ENCODE results near the gene TMCO2.

DNA sequence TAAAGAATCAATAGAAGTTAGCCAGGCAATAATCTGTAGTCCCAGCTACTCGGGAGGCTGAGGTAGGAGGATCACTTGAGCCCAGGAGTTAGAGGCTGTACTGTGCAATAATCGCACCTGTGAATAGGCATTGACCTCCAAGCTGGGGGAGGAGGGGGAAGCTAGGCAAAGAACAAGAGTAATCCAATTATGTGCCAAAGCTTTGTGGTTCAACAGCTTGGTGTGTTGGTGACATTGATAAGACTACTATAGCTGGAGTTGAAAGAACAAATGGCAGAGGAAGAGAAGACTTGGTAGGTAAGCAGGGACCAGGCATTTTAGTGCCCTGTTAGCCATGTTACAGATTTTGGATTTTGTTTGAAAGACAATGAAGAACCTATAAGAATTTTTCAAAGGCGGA lies 2.1 kb upstream of the TMCO2 start:
- TF ChIP-seq, protein P1, sequence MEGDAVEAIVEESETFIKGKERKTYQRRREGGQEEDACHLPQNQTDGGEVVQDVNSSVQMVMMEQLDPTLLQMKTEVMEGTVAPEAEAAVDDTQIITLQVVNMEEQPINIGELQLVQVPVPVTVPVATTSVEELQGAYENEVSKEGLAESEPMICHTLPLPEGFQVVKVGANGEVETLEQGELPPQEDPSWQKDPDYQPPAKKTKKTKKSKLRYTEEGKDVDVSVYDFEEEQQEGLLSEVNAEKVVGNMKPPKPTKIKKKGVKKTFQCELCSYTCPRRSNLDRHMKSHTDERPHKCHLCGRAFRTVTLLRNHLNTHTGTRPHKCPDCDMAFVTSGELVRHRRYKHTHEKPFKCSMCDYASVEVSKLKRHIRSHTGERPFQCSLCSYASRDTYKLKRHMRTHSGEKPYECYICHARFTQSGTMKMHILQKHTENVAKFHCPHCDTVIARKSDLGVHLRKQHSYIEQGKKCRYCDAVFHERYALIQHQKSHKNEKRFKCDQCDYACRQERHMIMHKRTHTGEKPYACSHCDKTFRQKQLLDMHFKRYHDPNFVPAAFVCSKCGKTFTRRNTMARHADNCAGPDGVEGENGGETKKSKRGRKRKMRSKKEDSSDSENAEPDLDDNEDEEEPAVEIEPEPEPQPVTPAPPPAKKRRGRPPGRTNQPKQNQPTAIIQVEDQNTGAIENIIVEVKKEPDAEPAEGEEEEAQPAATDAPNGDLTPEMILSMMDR (IDR thresholded peaks at IDR 0.05 in 4 of 5, conservative IDR thresholded peaks at IDR 0.05 in 1 of 5) = no peak
- TF ChIP-seq POLR2A (IDR thresholded peaks at IDR 0.05) = no peak
